ENCODE measurements around the gene TMEM179B. TPM values are rescaled to one million over a fixed set of nuclear protein-coding genes. Genes with fewer than 3 reads are reported as not detected.

TMEM179B gene
- polyA plus RNA-seq, 1 experiment: 97.1 TPM

DNA sequence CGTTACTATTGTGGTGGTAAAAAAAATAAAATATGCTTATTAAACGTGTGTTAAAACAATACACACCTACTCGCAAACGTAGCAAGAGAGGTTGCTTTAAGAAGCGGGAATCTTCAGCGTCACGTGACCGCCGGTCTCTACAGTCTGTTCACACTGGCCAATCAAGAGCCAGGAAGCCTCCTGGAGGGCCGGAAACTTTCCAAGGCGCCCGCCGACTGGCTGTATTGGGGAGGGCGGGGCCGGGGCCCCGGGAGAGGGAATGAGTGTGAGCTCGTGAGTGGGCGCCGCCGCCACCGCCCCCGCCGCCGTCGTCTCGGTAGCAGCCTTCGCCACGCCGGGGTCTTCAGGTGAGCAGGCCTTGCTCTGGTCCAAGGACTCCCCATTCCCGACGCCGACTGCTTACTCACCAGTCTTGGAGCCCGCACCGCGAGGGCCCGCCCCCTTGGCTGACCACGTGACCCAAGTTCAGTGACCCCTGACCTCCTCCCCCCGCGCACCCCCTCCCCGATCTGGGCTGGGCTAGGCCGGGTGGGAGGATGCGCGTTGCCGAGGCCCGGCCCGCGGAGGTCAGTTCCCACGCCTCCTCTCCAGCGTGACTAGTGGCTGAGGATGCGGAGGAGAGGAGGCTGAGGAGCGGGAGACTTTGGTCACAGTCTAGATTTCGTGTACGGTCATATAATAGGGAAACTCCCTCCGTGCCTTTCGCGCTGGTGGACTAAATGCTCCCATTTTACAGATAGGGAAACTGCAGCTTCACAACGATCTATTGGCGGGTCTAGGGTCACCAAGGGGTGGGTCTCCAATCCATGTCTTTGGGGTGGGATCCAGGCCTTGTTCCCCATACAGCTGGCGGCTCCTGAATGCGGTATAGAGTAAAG, 15.8 kb upstream of the TMEM179B start, which contains the start of gene TAF6L:
TSS of gene TAF6L (plus strand) at position 253 of the 878 bp plus-strand sequence. CDS start 4,388 bp downstream, outside the sequence.
- TF ChIP-seq, protein P1, sequence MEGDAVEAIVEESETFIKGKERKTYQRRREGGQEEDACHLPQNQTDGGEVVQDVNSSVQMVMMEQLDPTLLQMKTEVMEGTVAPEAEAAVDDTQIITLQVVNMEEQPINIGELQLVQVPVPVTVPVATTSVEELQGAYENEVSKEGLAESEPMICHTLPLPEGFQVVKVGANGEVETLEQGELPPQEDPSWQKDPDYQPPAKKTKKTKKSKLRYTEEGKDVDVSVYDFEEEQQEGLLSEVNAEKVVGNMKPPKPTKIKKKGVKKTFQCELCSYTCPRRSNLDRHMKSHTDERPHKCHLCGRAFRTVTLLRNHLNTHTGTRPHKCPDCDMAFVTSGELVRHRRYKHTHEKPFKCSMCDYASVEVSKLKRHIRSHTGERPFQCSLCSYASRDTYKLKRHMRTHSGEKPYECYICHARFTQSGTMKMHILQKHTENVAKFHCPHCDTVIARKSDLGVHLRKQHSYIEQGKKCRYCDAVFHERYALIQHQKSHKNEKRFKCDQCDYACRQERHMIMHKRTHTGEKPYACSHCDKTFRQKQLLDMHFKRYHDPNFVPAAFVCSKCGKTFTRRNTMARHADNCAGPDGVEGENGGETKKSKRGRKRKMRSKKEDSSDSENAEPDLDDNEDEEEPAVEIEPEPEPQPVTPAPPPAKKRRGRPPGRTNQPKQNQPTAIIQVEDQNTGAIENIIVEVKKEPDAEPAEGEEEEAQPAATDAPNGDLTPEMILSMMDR (IDR thresholded peaks at IDR 0.05; ENCODE audit: insufficient read depth, low read depth, low read length): no peak
- no peaks in the 10 kb centered on the region for H3K27me3 ChIP-seq (ENCODE audit: control insufficient read depth, insufficient read depth, low read length)
- DNase-seq (ENCODE audit: low read depth): peak; percentile 80
- CTCF ChIA-PET: interaction anchor here (0.6 to 12.0 kb wide), 5 partner anchors 15 to 377 kb away, joined by 3 to 122 read pairs (median 3); partner anchors contain the start of genes SLC3A2 and TMEM179B
- peak within 1 kb of the TSS; percentile 69 for H3K4me3 ChIP-seq (ENCODE audit: low read depth, low read length)
- POLR2A ChIA-PET: interaction anchor here (0.6 to 1.4 kb wide), 4 partner anchors 10 to 70 kb away, joined by 3 to 10 read pairs (median 8); partner anchors contain the start of genes POLR2G, STX5 and ZBTB3
- H3K36me3 ChIP-seq (ENCODE audit: control insufficient read depth, insufficient read depth, low read length): peaks cover 2% of the 10 kb centered on the region

DNA sequence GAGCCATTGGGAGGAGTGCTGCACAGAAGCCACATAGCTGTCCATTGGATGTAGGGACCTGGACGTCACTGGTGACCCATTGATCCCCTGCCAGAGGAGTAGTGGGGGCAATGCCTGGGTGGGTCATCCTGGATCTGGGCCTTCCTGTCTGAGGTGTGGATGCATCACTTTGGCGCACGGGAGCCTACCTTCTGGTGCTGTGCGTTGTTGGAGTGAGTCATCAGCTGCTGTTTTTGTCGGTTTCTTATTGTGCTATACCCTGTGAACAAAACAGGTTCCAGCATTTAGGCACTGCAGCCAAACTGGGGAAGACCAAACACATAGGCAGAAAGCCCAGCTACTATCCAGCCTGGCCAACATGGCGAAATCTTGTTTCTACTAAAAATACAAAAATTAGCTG, 12.8 kb upstream of the TMEM179B start:
- TF ChIP-seq, protein P1 (IDR thresholded peaks at IDR 0.05; ENCODE audit: insufficient read depth, low read depth, low read length): no peak
- H3K27me3 ChIP-seq (ENCODE audit: control insufficient read depth, insufficient read depth, low read length): no peaks in the 10 kb centered on the region
- no peak overlapping the region for H3K4me3 ChIP-seq (ENCODE audit: low read depth, low read length)
- no peak for DNase-seq (ENCODE audit: low read depth)
- CTCF ChIA-PET: interaction anchor here (1.2 to 12.0 kb wide), 2 partner anchors 12 to 107 kb away, joined by 3 to 122 read pairs; partner anchors contain the start of gene TMEM179B
- POLR2A ChIA-PET: no interaction called here
- H3K36me3 ChIP-seq (ENCODE audit: control insufficient read depth, insufficient read depth, low read length): peaks cover 10% of the 10 kb centered on the region

DNA sequence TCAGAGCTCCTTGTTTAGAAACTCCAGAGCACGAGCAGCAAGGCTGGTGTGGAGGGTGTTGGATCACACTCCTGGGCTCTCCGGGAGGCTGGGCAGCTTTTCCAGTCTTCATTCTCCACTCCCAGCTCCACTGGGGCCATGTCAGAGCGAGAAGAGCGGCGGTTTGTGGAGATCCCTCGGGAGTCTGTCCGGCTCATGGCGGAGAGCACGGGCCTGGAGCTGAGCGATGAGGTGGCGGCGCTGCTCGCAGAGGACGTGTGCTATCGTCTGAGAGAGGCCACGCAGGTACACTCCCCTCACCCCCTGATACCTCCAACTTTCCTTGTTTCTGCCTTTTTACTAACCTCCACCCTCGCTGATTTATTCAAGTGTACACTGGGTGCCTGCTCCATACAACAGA, 11.6 kb upstream of the TMEM179B start:
- Histone ChIP-seq H3K4me3 (ENCODE audit: low read depth, low read length) (no peak overlapping the region), H3K27me3 (ENCODE audit: control insufficient read depth, insufficient read depth, low read length) (no peaks in the 10 kb centered on the region), H3K36me3 (ENCODE audit: control insufficient read depth, insufficient read depth, low read length) (peaks cover 10% of the 10 kb centered on the region)
- no peak for DNase-seq (ENCODE audit: low read depth)
- POLR2A ChIA-PET: no interaction called here
- CTCF ChIA-PET: interaction anchor here (1.2 to 12.0 kb wide), 2 partner anchors 11 to 106 kb away, joined by 3 to 122 read pairs; partner anchors contain the start of gene TMEM179B
- TF ChIP-seq, protein P1 (IDR thresholded peaks at IDR 0.05; ENCODE audit: insufficient read depth, low read depth, low read length): no peak

DNA sequence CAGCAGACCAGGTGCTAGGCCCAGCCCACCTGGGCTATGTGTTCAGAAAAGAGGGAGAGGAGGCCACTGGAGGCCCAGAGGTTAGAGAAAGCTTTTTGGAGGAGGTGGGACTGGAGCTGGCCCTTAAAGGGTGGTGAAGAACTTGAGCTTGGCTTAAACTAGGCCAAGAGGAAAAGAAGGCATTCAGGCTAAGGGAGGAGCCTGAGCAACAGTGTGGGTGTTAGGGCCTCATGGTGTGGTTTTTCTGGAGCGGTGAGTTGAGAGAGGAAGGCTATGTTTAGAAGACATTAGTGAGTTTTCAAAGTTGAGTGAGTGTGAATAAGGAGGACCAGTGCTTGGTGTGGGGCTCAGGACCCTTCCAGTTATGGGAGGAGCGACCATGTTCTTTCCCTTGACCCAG, 9.8 kb upstream of the TMEM179B start:
- no peak for DNase-seq (ENCODE audit: low read depth)
- TF ChIP-seq, protein P1 (IDR thresholded peaks at IDR 0.05; ENCODE audit: insufficient read depth, low read depth, low read length): no peak
- H3K27me3 ChIP-seq (ENCODE audit: control insufficient read depth, insufficient read depth, low read length): no peaks in the 10 kb centered on the region
- ChIA-PET POLR2A (no interaction called here), CTCF (interaction anchor here (0.7 to 12.0 kb wide), 2 partner anchors 9 to 82 kb away, joined by 3 to 122 read pairs; partner anchors contain the start of gene TMEM179B)
- H3K4me3 ChIP-seq (ENCODE audit: low read depth, low read length): no peak overlapping the region
- H3K36me3 ChIP-seq (ENCODE audit: control insufficient read depth, insufficient read depth, low read length): peaks cover 16% of the 10 kb centered on the region

DNA sequence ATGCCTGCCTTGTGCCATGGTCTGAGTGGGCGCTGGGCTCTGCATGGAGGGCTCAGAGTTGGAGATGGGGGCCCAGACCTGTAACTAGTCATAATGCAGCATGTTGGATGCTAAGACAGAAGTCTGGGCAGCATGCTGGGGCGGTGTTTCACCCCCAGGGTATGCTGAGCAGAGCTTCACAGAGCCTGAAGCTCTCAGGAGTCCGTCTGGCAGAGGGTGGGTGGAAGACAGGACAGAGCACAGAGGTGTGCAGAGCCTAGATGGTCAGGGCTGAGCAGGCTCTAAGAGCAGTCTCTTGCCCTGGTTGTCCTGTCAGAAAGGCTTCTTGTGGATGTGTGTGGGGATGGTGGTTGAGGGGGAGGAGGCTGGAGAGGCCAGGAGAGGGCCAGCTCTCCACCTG, 8.8 kb upstream of the TMEM179B start:
- no peak for DNase-seq (ENCODE audit: low read depth)
- ChIA-PET CTCF (interaction anchor here (0.6 to 12.0 kb wide), 3 partner anchors 8 to 90 kb away, joined by 3 to 122 read pairs (median 4); partner anchors contain the start of genes STX5 and TMEM179B), POLR2A (no interaction called here)
- Histone ChIP-seq H3K36me3 (ENCODE audit: control insufficient read depth, insufficient read depth, low read length) (peaks cover 17% of the 10 kb centered on the region), H3K27me3 (ENCODE audit: control insufficient read depth, insufficient read depth, low read length) (no peaks in the 10 kb centered on the region), H3K4me3 (ENCODE audit: low read depth, low read length) (no peak overlapping the region)
- TF ChIP-seq, protein P1 (IDR thresholded peaks at IDR 0.05; ENCODE audit: insufficient read depth, low read depth, low read length): no peak

Measured in BJ (cell line).